Esophagus muscularis mucosa (tissue), 4 donors: Measurements from ENCODE around the gene KDF1.

Experiments used
- CTCF ChIP-seq, 3 experiments: fragments of 200-600 bp in 2 of 3; fragments of 450-650 bp in 1 of 3; sonication (generic) in 2 of 3; IDR thresholded peaks; one replicate each; pipeline ENCODE4 v1.5.1; 2017 to 2019; ENCODE audit warnings: antibody characterized with exemption in 3 of 3, mild to moderate bottlenecking in 2 of 3, moderate library complexity in 1 of 3
- EP300 ChIP-seq: sonication (generic); formaldehyde crosslinking; IDR thresholded peaks from one replicate; pipeline ENCODE4 v1.6.1; 2017; ENCODE audit warnings: antibody characterized with exemption
- POLR2A ChIP-seq: fragments of 450-650 bp; IDR thresholded peaks from one replicate; pipeline ENCODE4 v1.6.1; 2017; ENCODE audit warnings: antibody characterized with exemption, moderate library complexity, mild to moderate bottlenecking, low read depth
- POLR2AphosphoS5 ChIP-seq, 2 donors: sonication (generic); formaldehyde crosslinking; IDR thresholded peaks; one replicate each; pipeline ENCODE4 v1.6.1; 2017; ENCODE audit warnings: antibody characterized with exemption in 2 of 2

- no peak for TF ChIP-seq CTCF (IDR thresholded peaks at IDR 0.05)
- TF ChIP-seq POLR2A, result no peak
- no peak for TF ChIP-seq POLR2AphosphoS5 (IDR thresholded peaks at IDR 0.05)
- no peak for TF ChIP-seq EP300
Observed at GRCh38 chr1:26959270-26959669, 998 bp downstream of the KDF1 start.
